GM18520 (cell line): ENCODE results near the gene OR2L8.

Source experiments
- ATAC-seq: cut with Tn5 transposase; IDR thresholded peaks from one replicate; pipeline ENCODE4 v1.9.1; 2021; ENCODE audit not compliant: unreplicated experiment

Gene OR2L8

GRCh38 chr1:247966532-247967204 is 18.0 kb downstream of the OR2L8 start:
- ATAC-seq = no peak

- no peak for ATAC-seq
Observed at GRCh38 chr1:247992986-247993385, 44.3 kb downstream of the OR2L8 start.

GRCh38 chr1:247998811-247999210 is 50.2 kb downstream of the OR2L8 start:
- no peak for ATAC-seq
